NCI-H1092 (cell line): Measurements from ENCODE around the gene FAM200C.

Experiments used
- DNase-seq: peaks from one replicate; lab custom pipeline; 2025; lab: John Stamatoyannopoulos, UW

FAM200C gene

DNA sequence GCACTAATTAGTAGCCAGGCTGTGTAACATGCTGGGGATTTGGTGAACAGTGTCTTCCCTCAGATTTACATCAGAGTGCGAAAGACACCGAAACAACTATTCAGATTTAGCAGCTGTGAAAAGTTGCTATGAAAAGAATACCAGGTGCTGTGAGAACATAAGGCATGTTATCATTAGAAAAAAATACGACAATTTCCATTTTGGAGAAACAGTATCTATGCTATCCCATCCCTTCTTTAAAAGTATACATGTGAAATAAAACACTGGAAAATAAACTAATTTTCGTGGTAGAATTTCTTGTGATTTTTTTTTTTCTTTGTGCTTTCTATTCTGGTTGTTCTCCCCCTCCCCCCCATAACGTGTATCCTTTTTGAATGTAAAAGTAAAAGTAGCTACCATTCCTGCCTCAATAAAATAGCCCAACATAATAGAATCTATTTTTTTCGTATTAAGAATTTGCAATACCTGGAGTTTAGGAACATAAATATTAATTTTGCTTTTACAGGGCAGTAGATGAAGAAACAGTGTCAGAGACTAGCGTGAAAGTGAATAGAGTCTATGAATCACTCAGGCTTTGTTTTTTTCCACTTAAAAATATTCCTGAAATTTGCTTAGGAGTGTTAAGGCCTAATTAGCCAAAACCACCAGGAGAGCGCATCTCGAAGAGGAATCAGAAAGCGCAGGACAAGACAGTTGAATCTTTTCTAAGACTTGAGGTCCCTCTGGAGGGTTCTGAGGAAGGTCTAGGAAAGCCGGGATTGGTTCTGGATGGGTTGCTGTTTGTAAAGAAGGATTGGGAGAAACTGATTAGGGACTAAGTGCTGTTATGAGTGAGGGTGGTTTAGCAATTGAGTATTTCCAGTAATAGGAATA is 19.8 kb upstream of the FAM200C start:
- DNase-seq, result no peak

GRCh38 chr5:160418561-160419457 is 19.0 kb upstream of the FAM200C start, which contains the start of gene SLU7:
Gene SLU7 (minus strand): TSS chr5:160419081. CDS start chr5:160415294, 3,787 bp downstream.
- peak; percentile 77 for DNase-seq

DNA sequence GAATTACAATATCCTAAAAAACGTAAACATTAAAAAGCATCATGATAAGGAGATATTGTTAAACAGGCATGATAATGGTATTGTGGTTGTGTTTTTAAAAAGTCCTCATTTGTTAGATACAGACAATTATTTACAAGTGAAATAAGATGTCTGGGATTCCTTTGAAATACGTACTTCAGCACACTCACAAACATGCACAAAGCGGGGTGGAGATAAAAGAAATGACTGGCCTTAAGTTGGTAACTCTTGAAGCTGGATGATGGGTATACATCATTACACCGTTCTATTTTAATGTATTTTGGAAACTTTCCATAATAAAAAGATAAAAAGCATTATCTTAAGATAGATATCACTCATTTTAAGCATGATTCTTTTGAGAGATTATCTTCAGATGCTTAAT is 1.0 kb downstream of the FAM200C start:
- DNase-seq, result no peak

- no peak for DNase-seq
Observed at GRCh38 chr5:160397492-160397891, 2.4 kb downstream of the FAM200C start.

- no peak for DNase-seq
Observed at GRCh38 chr5:160395111-160395510, 4.7 kb downstream of the FAM200C start.

DNA sequence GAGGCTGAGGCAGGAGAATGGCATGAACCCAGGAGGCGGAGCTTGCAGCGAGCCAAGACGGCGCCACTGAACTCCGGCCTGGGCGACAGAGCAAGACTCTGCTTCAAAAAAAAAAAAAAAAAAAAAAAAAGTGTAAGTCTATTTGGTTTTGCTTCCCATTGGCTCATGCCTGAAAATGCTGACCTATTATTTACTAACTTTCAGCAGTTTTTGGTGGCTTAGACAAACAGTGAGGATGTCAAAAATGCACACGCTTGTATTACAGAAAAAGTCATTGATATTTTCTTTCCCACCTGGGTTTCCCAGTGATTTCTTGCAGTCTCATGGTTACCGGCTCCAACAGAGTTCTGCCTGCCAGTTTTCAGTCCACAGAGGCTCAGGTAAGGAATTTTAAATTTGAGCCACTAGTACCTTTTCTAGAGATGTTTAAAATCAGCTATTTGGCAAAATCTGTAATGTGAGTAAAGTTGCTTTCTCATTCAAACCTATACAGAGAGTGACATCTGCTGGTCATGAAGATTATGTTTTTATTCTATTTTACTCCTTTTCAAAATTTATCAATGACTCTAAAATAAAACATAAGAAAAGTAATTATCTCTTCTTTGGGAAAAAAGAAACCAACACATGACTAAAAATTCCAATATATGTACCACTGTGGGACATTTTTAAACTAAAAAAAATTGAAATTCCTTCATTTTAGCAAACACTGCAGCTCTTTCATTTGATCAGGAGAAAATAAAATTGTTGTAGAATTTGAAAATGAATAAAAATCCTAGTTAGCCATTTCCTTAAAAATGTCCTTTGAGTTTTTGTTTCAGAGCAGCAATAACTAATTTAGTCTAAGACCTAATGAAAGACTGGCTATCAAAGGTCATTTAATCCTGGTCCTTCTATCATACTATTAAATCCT is 8.8 kb downstream of the FAM200C start:
- DNase-seq, result no peak

DNA sequence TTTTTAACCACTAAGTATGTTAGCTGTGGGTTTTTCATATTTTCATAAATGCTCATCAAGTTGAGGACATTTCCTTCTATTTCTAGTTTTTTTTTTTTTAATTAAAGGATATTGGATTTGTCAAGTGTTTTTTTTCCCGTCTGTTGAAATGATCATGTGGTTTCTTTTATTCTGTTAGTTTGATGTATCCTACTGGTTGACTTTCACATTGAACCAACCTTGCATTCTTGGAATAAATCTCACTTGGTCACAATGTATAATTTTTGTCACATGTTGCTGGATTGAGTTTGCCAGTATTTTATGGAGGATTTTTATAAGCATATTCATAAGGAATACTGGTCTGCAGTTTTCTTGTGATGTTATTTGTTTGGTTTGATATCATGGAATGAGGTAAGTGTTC is 12.4 kb downstream of the FAM200C start:
- DNase-seq, result no peak

DNA sequence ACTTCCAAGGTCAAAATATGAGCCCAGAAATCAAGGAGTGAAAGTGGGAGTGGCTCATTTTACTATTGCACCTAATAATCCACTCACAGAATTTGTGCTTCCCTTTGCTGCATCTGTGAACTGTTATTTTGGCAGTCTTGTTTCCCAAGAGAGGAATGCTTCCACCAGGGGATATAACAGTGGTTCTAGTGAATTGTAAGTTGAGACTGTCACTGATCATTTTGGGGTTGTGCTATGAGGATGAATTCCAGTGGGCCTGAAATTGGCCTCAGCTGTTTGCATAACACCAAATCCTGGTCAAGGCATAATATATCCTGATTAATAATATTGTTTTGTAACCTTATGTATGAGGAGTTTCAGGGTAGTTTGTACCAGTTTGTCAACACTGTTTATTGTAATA is 14.4 kb downstream of the FAM200C start:
- DNase-seq, result no peak

DNA sequence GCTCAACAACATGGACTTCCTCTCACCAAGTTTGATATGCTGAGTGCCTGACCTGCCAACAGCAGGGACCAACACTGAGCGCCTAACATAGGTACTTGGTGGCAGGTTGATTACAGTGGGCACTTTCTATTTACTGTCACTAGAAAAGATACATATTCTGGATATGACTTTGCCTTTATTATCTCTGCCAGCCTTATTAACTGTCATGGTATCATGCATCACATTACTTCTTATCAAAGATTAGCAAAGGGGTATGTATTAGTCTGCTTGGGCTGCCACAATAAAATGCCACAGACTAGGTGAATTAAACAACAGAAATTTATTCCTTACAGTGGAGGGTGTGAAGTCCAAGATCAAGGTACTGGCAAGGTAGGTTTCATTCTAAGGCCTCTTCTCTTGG is 15.2 kb downstream of the FAM200C start:
- DNase-seq, result no peak

DNA sequence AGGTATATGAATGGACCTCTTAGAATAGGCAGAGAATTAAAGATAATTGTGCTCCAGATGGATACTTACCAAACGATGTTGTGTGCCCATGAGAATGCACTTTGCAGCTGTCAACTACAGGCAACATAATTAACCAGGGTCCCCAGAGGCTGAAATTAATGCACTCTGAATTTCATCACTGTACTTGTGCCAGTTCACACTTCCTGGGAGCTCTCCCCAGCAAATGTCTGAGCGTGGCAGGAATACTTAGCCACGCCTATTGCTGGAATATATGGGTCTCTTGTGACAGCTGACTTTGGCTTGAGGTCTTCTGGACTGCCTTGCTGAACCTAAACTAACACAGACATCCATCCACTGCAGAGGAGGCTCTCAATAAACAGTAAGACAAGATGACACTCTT is 17.5 kb downstream of the FAM200C start:
- DNase-seq, result no peak

- DNase-seq, result no peak
Observed at GRCh38 chr5:160380041-160380440, 19.8 kb downstream of the FAM200C start.

- DNase-seq, result no peak
Observed at GRCh38 chr5:160379511-160379910, 20.3 kb downstream of the FAM200C start.

- no peak for DNase-seq
Observed at GRCh38 chr5:160378330-160378729, 21.5 kb downstream of the FAM200C start.

DNA sequence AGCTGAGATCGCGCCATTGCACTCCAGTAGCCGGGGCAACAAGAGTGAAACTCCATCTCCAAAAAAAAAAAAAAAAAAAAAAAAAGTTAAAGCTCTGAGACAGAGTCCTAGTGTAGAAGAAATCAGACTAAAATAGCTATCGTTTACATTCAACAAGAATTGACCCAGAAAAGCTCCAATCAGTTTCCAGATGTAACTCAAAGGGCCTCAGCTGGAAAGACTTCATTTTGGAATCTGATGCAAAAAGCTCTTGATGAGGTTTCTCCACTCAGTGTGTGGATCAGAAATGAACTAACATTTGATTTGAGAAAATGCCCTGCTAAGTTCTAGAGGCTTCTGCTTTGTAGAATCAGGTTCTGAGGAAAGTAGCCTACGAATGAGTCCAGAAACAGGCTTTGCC is 22.2 kb downstream of the FAM200C start:
- no peak for DNase-seq

DNA sequence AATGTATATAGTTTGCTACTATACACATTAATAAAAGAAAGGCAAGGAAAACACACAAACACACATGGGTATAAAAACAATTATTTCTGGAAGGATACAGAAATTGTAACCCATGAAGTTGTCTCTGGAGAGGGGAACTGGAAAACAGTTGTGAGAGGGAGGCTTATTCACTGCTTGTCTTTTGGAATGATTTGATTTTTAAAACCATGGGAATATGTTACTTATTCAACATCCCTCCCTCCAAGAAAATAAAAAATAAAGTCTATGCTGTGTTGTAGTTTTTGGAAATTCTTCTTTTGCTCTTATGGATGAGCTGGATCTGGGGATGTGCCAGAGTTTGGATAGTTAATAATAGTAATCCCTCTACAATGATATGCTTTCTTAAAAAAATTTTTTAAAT is 23.4 kb downstream of the FAM200C start:
- DNase-seq, result no peak

- DNase-seq, result no peak
Observed at GRCh38 chr5:160375701-160376100, 24.2 kb downstream of the FAM200C start.

GRCh38 chr5:160375166-160375565 is 24.7 kb downstream of the FAM200C start:
- DNase-seq, result no peak

DNA sequence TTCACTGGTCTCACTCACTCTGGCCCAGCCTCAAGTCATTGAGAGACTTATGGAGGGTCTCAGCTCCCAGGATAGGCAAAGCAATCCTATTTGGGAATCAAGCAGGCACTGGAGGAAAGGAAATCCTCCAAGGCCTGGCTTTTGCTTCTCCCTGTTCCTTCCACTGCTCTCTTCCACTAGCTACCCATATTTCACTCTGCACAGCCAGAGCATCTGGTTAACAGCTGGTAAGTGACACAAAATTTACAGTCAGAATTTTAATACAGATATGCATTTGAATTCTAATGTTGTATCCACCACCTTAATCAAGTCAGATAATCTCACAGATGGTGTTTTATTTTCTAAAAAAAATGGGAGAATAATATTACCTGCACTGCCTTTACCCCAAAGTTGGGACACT is 28.6 kb downstream of the FAM200C start:
- DNase-seq, result no peak

- no peak for DNase-seq
Observed at GRCh38 chr5:160370713-160371034, 29.2 kb downstream of the FAM200C start.

DNA sequence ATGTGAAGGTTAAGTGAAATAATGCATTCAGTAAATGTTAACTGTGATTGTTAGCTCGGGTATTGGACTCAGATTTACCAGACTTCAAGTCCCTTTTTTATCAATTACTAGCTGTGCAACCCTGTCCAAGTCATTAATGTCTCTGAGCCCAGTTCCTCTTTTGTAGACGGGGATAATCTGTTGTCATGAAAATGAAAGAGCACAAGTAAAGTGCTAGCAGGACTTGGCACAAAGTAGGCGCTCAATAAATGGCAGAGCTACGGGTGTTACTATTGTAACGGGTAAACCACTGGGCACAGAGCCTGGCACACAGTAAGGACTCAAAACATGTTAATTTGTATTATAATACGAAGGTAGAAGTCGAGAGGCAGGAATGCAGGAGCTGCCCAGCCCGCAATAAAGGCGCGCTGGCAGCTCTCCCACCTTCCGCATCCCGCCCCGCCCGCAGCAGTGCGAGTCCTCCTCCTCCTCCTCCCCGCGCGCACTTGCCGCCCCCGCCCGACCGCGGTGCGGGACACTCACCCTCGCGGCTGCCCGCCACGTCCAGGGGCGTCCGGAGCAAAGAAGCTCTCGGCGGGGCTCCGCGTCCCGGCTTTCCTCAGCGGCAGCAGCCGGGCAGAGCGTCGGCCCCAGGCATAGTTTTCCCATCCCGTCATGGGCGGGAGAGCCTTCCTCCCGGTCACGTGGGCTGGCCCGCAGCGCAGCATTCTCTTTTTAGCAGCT is 29.7 kb downstream of the FAM200C start, which contains the start of gene C1QTNF2:
Gene C1QTNF2 (minus strand): TSS at position 637 of the 723 bp plus-strand sequence. CDS start 15,615 bp downstream, outside the sequence.
- DNase-seq, result no peak

GRCh38 chr5:160367885-160368284 is 32.0 kb downstream of the FAM200C start:
- no peak for DNase-seq
